NCI-H2081 (cell line): ENCODE data around the gene BCKDK.

Experiments
- DNase-seq, 2 experiments: peaks; one replicate each; lab custom pipeline; 2025; lab: John Stamatoyannopoulos, UW

BCKDK gene

DNA sequence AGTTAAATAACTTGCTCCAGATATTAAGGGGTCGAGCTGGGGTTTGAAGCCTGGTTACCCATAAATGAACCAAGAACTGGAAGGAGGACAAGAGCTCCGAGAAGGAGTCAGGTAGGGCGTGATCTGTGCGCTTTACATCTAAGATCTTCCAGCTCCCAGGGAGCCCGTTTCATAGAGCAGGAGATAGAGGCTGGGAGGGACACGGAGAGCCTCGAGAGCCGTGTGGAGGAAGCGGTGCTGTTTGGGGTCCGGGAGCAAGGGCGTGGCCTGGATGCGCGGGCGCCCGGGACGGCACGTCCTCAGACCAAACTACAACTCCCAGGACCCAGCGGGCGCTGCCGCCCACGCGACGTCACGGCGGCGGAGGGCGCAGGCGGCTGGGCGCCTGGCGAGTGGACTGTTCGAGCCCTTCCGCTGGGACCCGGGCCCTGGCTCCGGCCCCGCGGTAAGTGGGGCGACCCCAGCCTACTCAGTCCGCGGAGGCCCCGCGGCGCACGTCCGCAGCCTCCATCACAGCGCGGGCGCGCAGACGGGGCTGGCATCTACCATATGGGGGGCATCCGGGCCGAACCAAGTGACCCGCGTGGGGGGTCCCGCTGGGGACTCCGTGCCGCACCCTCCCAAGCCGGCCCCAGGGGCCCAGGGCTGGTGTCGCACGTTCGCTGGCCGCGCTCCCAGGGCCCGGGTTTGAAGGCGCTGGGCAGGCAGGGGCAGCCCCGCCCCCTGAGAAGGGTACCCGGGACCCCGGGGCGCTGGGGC is at the start of gene BCKDK:
BCKDK (plus strand) TSS at position 352 of the 759 bp plus-strand sequence. CDS start 838 bp downstream, outside the sequence.
- peak; percentile 37 to 63 for DNase-seq

- DNase-seq, result no peak
Measured at GRCh38 chr16:31061126-31061812, 46.9 kb upstream of the BCKDK start.

DNA sequence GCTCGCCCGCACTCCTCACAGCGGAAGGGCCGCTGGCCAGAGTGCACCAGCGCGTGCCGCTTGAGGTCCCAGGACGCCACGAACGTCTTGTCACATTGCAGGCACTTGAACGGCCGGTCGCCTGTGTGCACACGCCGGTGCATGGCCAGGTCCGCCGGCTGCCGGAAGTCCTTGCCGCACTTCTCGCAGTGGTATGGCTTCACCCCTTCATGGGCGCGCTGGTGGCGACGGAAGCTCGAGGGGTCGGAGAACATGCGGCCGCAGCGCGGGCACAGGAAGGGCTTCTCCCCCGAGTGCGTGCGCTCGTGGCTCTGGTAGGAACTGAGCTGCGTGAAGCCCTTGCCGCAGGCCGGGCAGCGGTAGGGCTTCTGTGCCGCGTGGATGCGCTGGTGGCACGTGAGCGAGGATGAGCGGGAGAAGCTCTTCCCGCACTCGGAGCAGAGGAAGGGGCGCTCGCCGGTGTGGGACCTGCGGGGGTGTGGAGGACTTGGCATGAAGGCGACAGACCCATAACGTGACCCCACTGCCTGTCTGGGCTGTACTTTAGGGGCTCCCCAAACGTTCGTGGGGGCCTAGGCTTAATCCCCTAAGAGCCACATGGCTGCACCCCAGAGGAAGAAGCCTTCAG is 46.3 kb upstream of the BCKDK start:
- no peak for DNase-seq

- DNase-seq, result no peak
Measured at GRCh38 chr16:31063495-31063842, 44.7 kb upstream of the BCKDK start.

DNA sequence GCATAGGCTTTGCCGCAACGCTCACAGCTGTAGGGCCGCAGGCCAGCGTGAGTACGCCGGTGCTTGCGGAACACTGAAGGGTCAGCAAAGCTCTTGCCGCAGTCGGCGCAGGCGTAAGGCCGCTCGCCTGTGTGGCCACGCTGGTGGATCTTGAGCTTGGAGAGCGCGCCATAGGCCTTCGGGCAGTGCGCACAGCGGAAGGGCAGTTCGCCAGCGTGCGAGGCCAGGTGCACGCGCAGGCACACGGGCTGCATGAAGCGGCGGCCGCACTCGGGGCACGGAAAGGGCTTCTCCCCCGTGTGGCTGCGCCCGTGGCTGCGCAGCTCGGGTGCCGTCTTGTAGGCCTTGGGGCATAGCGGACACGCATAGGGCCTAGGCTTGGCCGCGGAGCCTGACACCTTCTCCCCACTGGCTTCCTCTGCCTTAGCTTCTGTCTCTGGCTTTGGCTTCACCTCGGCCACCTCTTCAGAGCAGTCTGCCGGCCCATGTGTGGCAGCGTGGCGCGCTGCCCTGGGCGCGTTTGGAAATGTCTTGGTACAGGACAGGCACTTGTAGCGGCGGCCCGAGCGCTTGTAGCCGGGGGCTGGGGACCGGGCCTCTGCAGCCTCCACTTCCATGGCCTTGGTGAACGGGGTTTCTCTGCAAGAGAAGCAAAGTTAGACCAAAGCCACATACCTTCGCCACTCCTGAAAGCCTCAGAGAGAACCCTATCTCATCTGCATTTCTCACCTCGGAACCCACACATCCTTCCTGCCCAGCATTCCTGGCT is 44.2 kb upstream of the BCKDK start:
- no peak for DNase-seq

DNA sequence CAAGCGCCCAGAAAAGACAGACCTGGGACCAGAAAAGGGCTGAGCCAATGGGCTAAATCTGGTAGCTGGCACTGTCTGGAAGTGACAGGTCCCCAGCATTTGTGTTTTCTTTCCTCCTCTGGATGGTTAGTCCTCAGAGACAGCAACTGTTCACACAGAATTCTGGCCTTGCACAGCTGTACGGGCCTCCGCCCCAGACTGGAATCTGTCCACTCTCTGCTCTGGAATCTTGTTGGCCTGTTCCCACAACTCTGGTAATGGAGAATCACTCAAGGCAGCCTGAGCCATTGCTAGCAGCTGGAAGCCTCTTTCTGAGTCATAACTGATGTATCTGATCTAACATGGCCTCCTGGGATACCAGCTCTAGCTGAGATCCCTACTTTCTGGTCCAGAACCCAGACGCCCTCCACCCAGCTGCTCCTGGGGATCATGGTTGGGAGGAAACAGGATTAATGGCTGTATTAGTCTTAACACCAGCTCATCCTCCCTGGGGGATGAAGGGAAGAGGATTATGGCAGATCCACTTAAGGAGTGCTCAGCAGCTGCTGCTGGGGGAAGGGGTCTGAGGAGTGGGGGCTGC is 43.2 kb upstream of the BCKDK start:
- DNase-seq, result no peak

DNA sequence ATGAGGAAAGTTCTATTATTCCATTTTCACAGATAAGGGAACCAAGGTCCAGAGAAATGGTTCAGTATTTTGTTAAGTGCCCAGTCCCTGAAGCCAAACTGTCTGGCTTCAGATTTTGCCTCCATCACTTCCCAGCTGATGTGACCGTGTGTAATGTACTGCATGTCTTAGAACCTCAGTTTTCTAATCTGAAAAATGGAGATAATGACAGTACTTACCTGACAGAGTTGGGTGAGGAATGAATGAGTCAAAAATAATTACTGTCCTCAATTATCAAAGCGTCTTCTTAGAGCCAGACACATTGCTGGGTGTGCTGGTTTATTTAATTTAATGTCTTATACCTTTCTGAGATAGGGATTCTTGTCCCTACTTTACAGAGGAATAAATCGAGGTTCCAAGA is 40.8 kb upstream of the BCKDK start:
- no peak for DNase-seq

- peak in 1 of 2 experiments; percentile 15 for DNase-seq
Measured at GRCh38 chr16:31071861-31072260, 36.3 kb upstream of the BCKDK start.

DNA sequence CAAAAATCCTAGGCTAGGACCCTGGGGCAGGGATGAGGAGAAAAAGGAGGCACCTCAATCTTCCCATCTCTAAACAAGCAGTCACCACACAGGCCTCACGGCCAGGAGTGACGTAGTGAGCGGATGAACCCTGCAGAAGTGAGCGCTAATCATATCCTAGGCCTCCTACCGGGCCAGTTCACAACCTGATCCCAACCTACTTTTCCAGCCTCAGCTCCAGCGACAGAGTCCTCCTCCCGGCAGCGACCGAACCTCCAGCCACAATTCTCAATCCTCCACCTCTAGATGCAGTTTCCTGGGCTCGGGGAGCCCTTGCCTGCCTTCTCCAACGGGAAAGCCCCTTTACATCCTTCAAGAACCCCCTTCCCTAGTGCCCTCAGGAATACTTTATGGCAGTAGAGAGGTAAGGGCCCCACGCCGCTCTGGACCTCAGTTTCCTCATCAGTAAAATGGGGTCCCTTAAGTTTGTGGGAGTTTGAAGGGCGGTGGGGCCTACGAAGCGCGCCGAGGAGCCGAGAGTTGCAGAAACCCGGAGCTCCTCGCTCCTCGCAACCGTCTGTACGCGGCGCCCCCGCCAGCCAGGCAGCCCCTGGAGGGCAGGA is 35.5 kb upstream of the BCKDK start:
- DNase-seq, result peak in 1 of 2 experiments; percentile 33

DNA sequence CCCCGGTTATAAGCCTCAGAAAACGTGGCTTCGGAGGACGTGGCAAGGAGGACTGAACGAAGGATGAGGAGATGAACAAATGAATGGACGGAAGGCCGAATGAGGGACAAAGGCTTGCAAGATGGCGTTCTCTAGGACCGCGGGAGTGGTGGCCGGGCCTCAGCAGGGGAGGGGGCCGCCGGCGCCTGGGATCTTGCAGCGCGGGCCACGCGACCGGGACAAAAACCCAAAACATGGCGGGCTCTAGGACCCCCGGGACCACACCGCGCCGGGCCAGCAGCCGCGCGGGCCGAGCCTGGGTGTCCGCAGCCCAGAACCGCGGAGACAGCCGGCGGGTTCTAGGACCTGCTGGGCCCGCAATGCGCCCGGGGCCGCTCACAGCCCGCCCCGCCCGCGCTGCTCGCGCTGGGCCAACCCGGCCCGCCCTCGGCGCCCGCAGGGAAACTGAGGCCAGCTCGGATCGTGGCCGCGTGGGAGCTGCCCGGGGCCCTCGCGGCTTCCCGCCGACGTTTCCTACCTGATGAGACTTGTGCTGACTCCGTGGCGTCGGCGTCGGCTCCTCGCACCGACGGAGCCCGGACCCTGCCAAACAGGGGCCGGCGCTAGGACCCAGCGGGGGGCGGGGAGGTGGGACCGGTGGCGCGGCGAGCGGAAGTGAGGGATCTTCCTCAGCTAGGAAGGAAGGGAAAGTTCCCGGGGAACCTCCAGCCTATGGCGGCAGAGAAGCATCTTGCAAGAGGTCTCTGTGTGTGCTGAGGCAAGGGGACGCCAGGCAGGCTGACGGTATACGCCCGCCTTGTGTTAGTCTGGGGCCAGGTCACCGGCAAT is 34.8 kb upstream of the BCKDK start:
- DNase-seq, result peak; percentile 63 to 81

DNA sequence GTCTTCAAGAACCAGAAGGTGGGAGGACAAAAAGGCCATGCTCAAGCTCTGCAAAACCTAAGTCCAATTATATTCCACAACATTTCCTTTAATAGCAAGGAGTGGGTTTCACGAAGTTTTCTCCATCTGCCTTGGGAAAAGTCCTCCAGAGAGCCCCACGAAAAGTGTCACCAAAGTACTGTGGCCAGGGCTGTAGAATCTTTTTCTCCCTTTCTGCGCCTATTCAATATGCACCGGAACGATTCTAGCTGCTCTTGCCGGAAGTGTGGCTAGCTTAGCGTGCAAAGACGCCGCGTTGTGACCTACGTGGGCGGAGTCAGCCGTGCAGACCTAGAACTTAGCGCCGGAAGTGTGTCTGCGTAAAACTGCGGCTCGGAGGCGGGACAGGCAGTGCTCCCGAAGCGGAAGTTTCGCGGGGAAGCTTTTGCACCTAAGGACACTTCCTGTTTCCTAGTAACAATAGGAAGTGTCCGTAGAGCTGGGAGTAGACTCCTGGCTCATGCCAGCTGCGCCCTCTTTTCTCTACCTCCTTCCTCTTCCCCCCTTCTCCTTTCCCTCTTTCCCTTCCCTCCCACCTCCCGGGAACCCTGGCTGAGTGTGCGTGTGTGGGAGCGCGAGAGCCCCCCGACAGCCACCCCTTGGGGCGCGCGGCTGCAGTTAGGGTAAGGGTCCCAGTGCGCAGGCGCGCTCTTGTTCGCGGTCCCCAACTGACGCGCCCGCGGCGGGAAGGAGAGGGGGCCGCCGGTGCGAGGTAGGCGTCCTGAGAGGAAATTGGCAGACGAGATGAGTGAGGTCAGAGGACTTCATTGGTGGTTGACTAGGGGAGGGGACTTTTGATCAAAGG is 34.0 kb upstream of the BCKDK start, which contains the start of the genes ZNF646 and ZNF668:
ZNF646 (plus strand) TSS at position 453 of the 844 bp plus-strand sequence. CDS start 1,903 bp downstream, outside the sequence.
ZNF668 (minus strand) TSS at position 271 of the 844 bp plus-strand sequence. CDS start 9,781 bp downstream, outside the sequence.
- DNase-seq, result peak; percentile 92 to 98

DNA sequence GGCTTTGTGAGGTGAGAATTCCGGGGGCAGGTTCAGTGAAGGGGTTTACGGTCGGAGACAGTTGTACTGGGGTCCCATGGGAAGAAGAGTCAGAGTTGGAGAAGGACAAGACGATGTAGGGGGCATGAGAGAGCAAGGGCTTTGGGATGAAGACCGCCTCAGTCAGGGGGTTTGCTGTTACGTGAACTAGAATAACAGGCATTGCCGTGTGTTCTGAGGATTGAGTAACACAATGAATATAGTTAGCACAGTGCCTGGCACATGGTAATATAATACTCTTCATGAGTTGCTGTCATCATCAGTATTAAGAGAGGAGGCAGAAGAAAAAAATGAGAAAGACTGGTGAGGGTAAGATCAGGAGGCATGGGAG is 33.4 kb upstream of the BCKDK start:
- no peak for DNase-seq

DNA sequence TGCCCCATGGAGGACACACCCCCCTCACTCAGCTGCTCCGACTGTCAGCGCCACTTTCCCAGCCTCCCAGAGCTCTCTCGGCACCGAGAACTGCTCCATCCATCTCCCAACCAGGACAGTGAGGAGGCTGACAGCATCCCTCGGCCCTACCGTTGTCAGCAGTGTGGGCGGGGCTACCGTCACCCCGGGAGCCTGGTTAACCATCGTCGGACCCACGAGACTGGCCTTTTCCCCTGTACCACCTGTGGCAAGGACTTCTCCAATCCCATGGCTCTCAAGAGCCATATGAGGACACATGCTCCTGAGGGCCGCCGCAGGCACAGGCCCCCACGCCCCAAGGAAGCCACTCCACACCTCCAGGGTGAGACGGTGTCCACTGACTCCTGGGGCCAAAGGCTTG is 31.9 kb upstream of the BCKDK start:
- no peak for DNase-seq

DNA sequence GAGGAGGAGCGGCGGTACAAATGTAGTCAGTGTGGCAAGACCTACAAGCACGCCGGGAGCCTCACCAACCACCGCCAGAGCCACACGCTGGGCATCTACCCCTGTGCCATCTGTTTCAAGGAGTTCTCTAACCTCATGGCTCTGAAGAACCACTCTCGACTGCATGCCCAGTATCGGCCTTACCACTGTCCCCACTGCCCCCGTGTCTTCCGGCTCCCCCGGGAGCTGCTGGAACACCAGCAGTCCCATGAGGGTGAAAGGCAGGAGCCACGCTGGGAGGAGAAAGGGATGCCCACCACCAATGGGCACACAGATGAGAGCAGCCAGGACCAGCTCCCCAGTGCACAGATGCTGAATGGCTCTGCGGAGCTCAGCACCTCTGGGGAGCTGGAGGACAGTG is 31.2 kb upstream of the BCKDK start:
- DNase-seq, result no peak

DNA sequence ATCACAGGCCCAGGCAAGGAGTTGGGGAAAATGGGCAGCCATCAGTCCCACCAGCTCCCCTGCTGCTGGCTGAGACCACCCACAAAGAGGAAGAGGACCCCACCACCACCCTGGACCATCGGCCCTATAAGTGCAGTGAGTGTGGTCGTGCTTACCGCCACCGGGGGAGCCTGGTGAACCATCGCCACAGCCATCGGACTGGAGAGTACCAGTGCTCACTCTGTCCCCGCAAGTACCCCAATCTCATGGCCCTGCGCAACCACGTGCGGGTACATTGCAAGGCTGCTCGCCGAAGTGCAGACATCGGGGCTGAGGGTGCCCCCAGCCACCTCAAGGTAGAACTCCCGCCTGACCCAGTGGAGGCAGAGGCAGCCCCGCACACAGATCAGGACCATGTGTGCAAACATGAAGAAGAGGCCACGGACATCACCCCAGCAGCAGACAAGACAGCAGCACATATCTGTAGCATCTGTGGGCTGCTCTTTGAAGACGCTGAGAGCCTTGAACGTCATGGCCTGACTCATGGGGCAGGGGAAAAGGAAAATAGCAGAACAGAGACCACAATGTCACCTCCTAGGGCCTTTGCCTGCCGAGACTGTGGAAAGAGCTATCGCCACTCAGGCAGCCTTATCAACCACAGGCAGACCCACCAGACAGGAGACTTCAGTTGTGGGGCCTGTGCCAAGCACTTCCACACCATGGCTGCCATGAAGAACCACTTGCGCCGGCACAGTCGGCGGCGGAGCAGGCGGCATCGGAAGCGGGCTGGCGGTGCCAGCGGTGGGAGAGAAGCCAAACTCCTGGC is 30.4 kb upstream of the BCKDK start:
- DNase-seq, result no peak

- DNase-seq, result no peak
Measured at GRCh38 chr16:31078597-31079341, 29.4 kb upstream of the BCKDK start.

DNA sequence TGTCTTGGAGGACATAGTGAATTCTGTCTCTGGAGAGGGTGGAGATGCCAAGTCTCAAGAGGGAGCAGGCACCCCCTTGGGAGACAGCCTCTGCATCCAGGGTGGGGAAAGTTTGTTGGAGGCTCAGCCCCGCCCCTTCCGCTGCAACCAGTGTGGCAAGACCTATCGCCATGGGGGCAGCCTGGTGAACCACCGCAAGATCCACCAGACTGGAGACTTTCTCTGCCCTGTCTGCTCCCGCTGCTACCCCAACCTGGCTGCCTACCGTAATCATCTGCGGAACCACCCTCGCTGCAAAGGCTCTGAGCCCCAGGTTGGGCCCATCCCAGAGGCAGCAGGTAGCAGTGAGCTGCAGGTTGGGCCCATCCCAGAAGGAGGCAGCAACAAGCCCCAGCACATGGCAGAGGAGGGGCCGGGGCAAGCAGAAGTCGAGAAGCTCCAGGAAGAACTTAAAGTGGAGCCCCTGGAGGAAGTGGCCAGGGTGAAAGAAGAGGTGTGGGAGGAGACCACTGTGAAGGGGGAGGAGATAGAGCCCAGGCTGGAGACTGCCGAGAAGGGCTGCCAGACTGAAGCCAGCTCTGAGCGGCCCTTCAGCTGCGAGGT is 28.7 kb upstream of the BCKDK start:
- DNase-seq, result no peak
